ENCODE data around the gene GATA2.

- TF ChIP-seq POLR2A (IDR thresholded peaks at IDR 0.05) (no peak), EP300 (IDR thresholded peaks at IDR 0.05) (no peak), CTCF (IDR thresholded peaks at IDR 0.05) (no peak)
Observed at GRCh38 chr3:128539376-128539775, 46.4 kb upstream of the GATA2 start.

Measured in tibial nerve (tissue), 4 donors.